ENCODE data around the gene FHL3. TPM values are rescaled to one million over a fixed set of nuclear protein-coding genes. Genes with fewer than 3 reads are reported as not detected.
A peak's percentile ranks its signal among the peaks of the same experiment; 100 is the strongest.

FHL3 gene
- total RNA-seq, 1 experiment from 2014 or later = 20.6 TPM

DNA sequence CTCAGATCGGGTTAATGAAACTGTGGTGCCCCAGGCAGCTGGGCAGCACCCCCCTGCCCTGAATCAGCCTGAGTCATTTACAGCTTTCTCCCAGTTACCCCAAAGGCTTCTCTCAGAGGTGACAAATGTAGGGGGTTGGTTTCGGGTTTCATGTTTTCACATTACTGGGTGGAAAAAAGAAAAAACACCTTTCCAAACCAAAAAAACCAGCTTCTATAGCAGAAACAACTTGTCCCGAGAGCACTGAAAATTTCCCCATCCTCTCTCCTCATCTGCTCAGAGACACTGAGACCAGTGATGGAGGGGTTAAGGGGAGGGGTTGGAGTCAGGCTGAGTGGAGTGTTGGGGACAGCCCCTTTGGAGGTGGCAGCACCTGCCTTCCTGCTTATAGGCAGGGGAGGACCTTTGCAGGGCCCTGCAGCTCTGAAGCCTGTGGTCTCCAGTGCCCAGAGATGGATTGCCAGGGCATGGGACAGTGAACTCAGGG is 22.8 kb upstream of the FHL3 start:
- Histone ChIP-seq H3K36me3 (peaks cover 28% of the 10 kb centered on the region), H3K27me3 (no peaks in the 10 kb centered on the region), H3K9me3 (replicated peaks) (no peaks in the 10 kb centered on the region), H3K27ac (no peak overlapping the region), H3K4me3 (no peak overlapping the region), H3K4me1 (peaks cover 40% of the 10 kb centered on the region)
- peak in 1 of 2 experiments; percentile 43 for DNase-seq

DNA sequence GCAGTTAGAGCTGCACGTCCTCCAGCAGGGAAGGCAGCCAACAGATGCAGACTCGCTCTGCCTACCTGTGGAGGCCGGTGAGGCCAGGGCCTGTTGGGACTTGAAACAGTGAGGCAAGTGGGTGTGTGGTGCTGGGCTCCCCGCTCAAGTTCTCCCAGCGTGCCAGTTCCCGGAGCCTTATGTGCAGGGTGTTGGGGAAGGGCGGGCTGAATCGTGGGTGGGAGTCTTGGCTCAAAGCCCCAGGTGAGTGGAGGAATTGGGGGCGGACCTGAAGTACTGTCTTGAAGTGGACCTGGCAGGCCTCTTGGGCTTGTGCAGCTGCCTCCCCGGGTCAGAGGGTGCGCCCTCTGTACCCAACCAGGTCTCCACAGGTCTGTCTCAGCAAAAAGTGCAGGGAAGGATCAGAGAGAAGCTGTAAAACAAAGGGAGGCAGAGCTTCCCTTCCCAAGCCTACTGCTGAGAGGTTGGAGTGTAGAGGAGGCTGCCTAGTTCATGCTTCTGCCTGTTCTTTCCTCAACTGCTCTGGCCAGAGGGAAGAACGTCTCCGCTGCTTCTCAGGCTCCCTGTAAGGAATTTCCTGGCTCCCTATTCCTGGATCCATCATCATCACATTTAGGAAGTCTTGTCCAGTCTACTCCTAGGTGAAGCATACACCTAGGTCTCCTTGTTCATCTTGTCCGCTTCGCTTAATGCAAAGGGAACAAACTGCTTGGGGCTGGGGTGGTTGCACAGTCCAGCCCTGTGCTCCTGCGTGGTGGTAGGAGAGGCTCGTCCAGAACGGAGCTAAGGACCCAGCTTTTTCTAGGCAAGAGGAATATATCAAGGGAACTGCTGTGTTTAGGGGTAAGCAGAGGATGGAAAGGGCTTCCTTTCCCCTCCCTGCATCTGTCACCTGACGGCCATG is 22.1 kb upstream of the FHL3 start:
- no peaks in the 10 kb centered on the region for H3K27me3 ChIP-seq
- no peak overlapping the region for H3K4me3 ChIP-seq
- DNase-seq = no peak
- H3K36me3 ChIP-seq = peaks cover 32% of the 10 kb centered on the region
- H3K4me1 ChIP-seq = peaks cover 40% of the 10 kb centered on the region
- H3K27ac ChIP-seq = no peak overlapping the region
- no peaks in the 10 kb centered on the region for H3K9me3 ChIP-seq (replicated peaks)

DNA sequence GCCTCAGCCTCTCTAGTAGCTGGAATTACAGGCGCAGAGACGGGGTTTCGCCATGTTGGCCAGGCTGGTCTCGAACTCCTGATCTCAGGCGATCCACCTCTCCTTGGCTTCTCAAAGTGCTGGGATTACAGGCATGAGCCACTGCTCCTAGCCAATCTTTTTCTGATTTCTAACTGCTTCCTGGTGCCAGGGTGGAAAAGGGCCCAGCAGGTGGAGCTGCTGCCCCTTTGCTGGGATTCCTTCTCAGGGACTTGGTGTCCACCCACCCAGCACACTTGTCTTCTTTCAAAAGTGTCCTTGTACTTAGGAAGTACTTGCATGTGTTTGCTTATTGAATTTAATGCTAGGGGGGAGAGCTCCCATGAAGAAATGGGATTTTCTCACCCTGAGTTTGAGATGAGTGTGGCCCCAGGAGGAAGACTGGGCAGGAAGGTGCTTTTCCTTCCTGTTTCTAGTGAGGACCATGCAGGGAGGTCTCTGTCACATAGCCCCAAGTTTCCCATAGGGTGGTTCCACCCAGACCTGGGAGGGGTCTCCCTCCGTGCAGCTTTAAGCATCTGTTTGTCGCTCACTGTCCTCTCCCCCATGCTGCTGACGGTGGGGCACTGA is 21.4 kb upstream of the FHL3 start:
- H3K4me3 ChIP-seq = no peak overlapping the region
- no peak overlapping the region for H3K27ac ChIP-seq
- peak; percentile 66 to 76 for DNase-seq
- no peaks in the 10 kb centered on the region for H3K9me3 ChIP-seq (replicated peaks)
- no peaks in the 10 kb centered on the region for H3K27me3 ChIP-seq
- peaks cover 35% of the 10 kb centered on the region for H3K36me3 ChIP-seq
- peaks cover 40% of the 10 kb centered on the region for H3K4me1 ChIP-seq

DNA sequence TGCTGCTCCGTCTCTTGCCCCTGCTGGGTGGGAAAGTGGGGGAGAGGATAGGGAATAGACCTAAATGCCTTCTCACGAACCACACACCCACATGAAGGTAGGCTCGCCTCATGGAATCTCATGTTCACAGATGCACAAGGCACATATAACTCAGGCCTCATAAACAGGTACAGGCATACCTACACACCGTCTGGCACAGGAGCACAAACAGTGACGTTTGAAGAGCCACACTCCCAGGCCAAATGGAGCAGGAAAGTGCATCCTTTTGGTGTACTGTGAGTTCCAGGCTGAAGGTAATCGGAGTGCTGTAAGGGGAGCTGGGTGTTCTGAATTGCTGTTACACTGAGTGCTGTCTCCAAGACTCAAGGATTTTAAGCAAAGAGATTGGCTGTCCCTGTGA is 20.4 kb upstream of the FHL3 start:
- H3K4me1 ChIP-seq = peaks cover 40% of the 10 kb centered on the region
- no peaks in the 10 kb centered on the region for H3K9me3 ChIP-seq (replicated peaks)
- H3K27me3 ChIP-seq = no peaks in the 10 kb centered on the region
- peaks cover 45% of the 10 kb centered on the region for H3K36me3 ChIP-seq
- H3K4me3 ChIP-seq = no peak overlapping the region
- no peak overlapping the region for H3K27ac ChIP-seq
- no peak for DNase-seq

DNA sequence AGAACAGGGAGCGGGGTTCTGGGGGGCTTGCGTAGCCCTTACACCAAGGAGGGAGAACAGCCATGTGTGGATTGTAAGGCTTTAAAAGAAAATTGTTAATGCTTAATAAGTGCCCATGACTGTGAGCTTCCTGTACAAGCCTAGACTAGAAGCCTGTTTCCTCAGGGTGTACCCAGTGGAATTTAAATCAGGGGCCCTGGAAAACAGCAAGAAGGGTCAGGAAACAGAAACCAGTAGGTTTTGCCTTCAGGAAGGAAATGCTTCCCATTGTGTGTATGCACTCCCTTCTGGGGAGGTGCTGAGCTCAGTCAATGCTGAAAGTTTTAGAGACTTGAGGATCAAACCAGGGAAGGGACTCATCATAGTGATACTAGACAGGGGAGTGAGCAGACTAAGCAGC is 19.9 kb upstream of the FHL3 start:
- Histone ChIP-seq H3K27ac (no peak overlapping the region), H3K36me3 (peaks cover 49% of the 10 kb centered on the region), H3K27me3 (no peaks in the 10 kb centered on the region), H3K4me3 (no peak overlapping the region), H3K4me1 (peaks cover 35% of the 10 kb centered on the region), H3K9me3 (replicated peaks) (no peaks in the 10 kb centered on the region)
- no peak for DNase-seq

DNA sequence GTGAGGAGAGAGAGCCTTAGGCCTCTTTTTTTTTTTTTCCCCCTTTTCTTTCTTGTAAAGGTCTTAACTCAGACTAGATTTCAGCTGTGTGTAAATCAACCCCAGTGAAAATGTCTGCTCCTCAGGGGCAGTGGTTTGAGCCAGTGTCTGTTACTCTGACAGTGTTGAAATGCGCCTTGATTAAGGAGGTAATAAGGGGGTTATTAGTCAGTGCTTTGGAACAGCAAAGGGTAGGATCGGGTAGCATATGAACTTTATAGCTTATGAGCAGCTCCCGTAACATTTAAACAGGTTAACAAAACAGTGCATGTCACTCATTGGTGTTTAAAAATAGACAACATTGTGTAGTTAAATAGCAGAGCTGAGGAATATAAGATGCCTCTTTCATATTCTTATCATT is 17.5 kb upstream of the FHL3 start:
- H3K4me3 ChIP-seq = no peak overlapping the region
- H3K4me1 ChIP-seq = peaks cover 11% of the 10 kb centered on the region
- no peaks in the 10 kb centered on the region for H3K9me3 ChIP-seq (replicated peaks)
- no peaks in the 10 kb centered on the region for H3K27me3 ChIP-seq
- H3K27ac ChIP-seq = no peak overlapping the region
- peaks cover 72% of the 10 kb centered on the region for H3K36me3 ChIP-seq
- no peak for DNase-seq

DNA sequence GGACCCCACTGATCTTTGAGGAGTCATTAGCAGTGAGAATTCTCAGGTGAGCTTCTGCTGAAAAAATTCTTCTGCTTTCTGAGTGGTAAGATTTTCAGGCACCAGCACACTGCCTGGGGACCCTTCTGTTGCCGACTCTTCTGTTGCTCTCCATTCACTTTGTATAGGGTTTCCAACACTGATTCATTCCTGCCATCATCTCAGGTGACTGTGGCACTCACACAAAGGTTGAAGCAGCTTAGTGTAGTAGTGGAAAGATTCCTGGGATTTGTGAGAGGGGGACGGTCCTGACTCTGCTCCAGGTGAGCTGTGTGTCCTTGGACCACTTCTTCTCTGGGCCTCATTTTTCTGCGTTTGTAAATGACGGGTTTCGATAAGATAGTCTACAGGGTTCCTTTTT is 16.7 kb upstream of the FHL3 start:
- H3K4me1 ChIP-seq = peaks cover 4% of the 10 kb centered on the region
- no peak overlapping the region for H3K27ac ChIP-seq
- H3K9me3 ChIP-seq (replicated peaks) = no peaks in the 10 kb centered on the region
- H3K27me3 ChIP-seq = no peaks in the 10 kb centered on the region
- no peak for DNase-seq
- peaks cover 79% of the 10 kb centered on the region for H3K36me3 ChIP-seq
- H3K4me3 ChIP-seq = no peak overlapping the region

DNA sequence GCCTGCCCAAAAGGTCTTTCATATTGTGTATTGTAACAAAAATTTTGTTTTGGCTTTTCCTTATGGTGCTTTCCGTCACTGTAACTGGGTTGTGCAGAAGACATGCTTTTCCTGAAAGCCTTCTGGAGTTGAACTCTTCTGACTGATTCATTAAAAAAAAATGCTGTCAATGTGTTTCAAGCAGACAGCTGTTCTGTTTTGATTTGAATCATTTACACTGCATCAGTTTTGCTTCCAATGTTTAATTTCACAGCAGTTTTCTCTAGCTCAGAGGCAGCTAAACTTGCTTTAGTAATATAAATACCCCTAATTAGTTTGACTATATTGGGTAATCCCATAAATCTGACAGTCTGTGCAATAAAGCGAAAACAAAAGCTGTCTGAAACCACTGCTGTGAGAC is 15.1 kb upstream of the FHL3 start:
- H3K4me3 ChIP-seq = no peak overlapping the region
- DNase-seq = no peak

DNA sequence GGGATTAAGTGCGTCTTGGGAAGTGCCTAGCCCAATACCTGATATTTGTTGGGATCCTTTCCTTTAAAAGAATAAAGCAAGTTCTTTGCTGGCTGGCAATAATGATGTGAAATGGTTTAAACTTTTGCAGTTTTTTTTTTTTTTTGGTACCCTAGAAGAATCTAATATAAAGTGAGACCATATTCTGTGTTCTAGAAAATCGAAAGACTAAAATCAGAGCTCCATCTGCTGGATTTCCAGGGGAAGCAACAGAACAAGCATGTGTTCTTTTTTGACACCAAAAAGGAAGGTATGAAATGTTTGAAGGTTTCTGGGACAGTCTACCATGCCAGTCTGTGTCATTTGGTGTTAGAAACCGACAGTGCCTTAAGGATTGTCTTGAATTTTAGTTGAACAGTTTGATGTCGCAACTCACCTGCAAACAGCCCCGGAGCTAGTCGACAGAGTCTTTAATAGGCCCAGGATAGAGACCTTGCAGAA is 13.6 kb upstream of the FHL3 start:
- DNase-seq = peak in 1 of 2 experiments; percentile 51
- peaks cover 4% of the 10 kb centered on the region; the same call in 1 of the 2 replicates for H3K4me1 ChIP-seq
- H3K36me3 ChIP-seq = peaks cover 77% of the 10 kb centered on the region
- no peaks in the 10 kb centered on the region for H3K27me3 ChIP-seq
- H3K9me3 ChIP-seq (replicated peaks) = no peaks in the 10 kb centered on the region
- H3K4me3 ChIP-seq = no peak overlapping the region
- no peak overlapping the region for H3K27ac ChIP-seq

More for the DNA sequence above, 15.1 kb upstream of the FHL3 start:
- Histone ChIP-seq H3K27ac (peak overlapping the region; percentile 28; the same call in 1 of the 2 replicates), H3K27me3 (no peaks in the 10 kb centered on the region), H3K9me3 (replicated peaks) (no peaks in the 10 kb centered on the region), H3K4me1 (no peaks in the 10 kb centered on the region; the same call in 1 of the 2 replicates), H3K36me3 (peaks cover 80% of the 10 kb centered on the region)

DNA sequence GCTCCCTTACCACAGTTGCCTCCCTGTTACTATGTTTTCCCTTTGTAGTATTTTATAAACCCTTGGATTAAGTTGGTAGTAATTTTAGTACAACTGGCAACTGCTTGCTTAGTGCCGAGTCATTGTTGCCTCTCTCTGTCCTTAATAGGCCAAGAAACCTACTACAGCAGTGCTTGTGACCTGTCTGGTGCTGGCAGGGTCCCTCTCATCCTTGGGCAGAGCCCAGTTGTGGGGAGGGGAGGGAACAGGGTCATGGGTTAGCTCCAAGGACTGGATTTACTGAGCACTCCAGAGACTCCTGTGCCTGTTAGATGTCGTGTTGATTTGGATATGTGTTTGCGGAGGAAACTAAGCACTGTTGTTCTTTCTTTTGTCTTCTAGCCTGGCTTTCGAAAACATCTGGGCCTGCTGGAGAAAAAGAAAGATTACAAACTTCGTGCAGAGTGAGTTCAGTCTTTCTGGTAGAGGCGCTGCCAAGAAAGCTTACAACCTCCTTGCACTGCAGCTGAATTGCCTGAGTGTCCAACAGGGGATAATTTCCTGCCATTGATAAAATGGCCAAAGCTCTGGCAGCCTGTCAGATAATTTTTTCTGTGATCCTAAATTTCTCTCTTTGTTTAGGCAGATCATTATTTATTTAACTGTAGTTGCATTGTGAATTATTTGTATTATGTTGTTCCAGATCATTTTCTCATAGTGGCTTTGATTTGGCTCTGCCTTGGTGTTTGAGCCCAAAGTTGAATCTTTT is 10.8 kb upstream of the FHL3 start:
- Histone ChIP-seq H3K27ac (no peak overlapping the region), H3K36me3 (peaks cover 59% of the 10 kb centered on the region), H3K4me3 (no peak overlapping the region), H3K27me3 (no peaks in the 10 kb centered on the region), H3K9me3 (replicated peaks) (no peaks in the 10 kb centered on the region), H3K4me1 (peaks cover 6% of the 10 kb centered on the region; the same call in 1 of the 2 replicates)
- no peak for DNase-seq

DNA sequence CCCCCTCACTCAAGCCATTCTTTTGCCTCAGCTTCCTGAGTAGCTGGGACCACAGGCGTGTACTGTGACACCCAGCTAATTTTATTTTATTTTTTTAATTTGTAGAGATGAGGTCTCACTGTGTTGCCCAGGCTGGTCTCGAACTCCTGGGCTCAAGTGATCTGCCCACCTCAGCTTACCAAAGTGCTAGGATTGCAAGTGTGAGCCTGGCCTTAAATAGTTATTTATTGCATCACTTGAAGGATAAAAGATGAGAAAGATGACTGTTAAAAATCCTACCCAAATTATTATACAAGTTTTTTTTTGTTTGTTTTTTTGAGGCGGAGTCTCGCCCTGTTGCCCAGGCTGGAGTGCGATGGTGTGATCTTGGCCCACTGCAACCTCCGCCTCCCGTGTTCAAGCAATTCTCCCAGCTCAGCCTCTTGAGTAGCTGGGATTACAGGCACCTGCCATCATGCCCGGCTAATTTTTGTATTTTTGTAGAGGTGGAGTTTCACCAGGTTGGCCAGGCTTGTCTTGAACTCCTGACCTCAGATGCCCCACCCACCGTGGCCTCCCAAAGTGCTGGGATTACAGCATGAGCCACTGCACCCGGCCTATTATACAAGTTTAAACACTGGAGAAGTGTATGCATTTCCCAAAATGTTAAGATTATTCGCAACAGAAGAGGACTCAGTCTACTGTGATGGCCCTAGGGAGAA is 9.6 kb upstream of the FHL3 start:
- no peak for DNase-seq
- Histone ChIP-seq H3K4me3 (no peak overlapping the region), H3K36me3 (peaks cover 46% of the 10 kb centered on the region), H3K9me3 (replicated peaks) (no peaks in the 10 kb centered on the region), H3K27ac (no peak overlapping the region), H3K4me1 (peaks cover 13% of the 10 kb centered on the region), H3K27me3 (no peaks in the 10 kb centered on the region)

DNA sequence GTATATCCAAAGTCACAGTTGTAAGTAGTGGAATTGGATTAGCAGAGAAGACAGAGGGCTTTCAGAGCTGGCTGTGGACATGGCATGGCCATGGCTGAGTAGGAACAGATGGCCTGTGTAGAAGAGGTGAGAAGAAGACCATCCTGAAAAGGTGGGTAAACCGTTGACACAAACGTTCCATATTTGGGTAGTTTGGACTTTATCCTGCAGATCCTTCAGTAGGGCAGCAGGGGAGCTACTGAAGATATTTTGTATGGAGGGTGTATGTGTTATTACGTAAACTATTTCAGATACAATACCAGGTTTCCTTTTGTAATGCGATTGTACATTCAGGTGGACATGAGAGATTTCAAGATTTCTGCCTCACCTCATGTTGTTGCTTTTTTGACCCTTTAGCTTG is 8.9 kb upstream of the FHL3 start:
- no peak overlapping the region for H3K27ac ChIP-seq
- H3K9me3 ChIP-seq (replicated peaks) = no peaks in the 10 kb centered on the region
- H3K36me3 ChIP-seq = peaks cover 39% of the 10 kb centered on the region
- H3K4me3 ChIP-seq = no peak overlapping the region
- no peaks in the 10 kb centered on the region for H3K27me3 ChIP-seq
- no peak for DNase-seq
- H3K4me1 ChIP-seq = peaks cover 20% of the 10 kb centered on the region

DNA sequence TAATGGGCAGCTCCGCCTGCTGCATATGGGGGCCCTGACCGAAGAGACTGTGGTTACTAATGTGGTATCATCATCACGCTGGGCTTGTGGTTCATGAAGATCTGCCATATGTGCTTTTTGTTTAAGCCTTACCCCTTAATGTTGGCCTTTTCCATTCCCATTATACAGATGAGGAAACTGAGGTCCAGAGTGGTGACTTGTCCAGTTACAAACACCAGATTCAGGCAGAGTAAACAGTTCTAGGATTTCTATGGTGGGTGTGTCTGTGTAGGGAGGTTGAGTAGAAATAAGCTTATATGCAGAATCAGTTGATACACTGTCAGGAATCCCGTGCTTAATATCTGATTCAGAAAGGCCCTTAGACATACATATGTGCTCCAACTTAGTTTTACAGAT is 7.9 kb upstream of the FHL3 start:
- H3K27ac ChIP-seq = peak overlapping the region; percentile 97
- no peaks in the 10 kb centered on the region for H3K9me3 ChIP-seq (replicated peaks)
- H3K4me1 ChIP-seq = peaks cover 27% of the 10 kb centered on the region
- no peaks in the 10 kb centered on the region for H3K27me3 ChIP-seq
- peak overlapping the region; percentile 84 for H3K4me3 ChIP-seq
- no peak for DNase-seq
- H3K36me3 ChIP-seq = peaks cover 30% of the 10 kb centered on the region
